H1 (cell line): ENCODE results near the gene DDX31.

ENCODE experiments used
- ASH2L ChIP-seq: fragments of 200-600, 300-600 bp; sonication (generic); IDR thresholded peaks from one replicate; pipeline ENCODE4 v1.7.1; 2017; ENCODE audit warnings: low read length
- CTCF ChIP-seq, 3 experiments: IDR thresholded peaks; 1 replicate in 2 of 3; 2 replicates in 1 of 3; pipeline versions ENCODE4 v1.5.1 to v1.6.1; 2011; ENCODE audit warnings: low read length in 3 of 3, mild to moderate bottlenecking in 3 of 3, inconsistent platforms in 2 of 3, low read depth in 1 of 3, moderate library complexity in 1 of 3; ENCODE audit not compliant: insufficient read depth in 1 of 3; ENCODE audit errors: control extremely low read depth in 1 of 3
- EP300 ChIP-seq, 2 experiments: IDR thresholded peaks; 1 replicate in 1 of 2; 2 replicates in 1 of 2; pipeline ENCODE4 v1.6.1; 2011 to 2012; ENCODE audit warnings: low read depth in 2 of 2, low read length in 2 of 2, mild to moderate bottlenecking in 2 of 2, borderline replicate concordance in 1 of 2, inconsistent platforms in 1 of 2, moderate library complexity in 1 of 2
- EZH2 ChIP-seq: fragments of 200-600 bp; sonication (generic); IDR thresholded peaks from 2 replicates; pipeline ENCODE4 v1.7.1; 2012; ENCODE audit warnings: low read depth, mild to moderate bottlenecking, moderate library complexity, low read length, inconsistent platforms; ENCODE audit not compliant: severe bottlenecking
- FOSL1 ChIP-seq: IDR thresholded peaks from 2 replicates; pipeline ENCODE4 v1.6.1; 2011; ENCODE audit warnings: mild to moderate bottlenecking, low read depth, low read length, moderate library complexity; ENCODE audit not compliant: insufficient read depth
- NRF1 ChIP-seq: IDR thresholded peaks from 2 replicates; pipeline ENCODE4 v1.6.1; 2011; ENCODE audit warnings: mild to moderate bottlenecking, low read depth, low read length, improper control_type of control experiment
- POLR2A ChIP-seq, 2 experiments: IDR thresholded peaks; 1 replicate in 1 of 2; 2 replicates in 1 of 2; pipeline ENCODE4 v1.6.1; 2011; ENCODE audit warnings: low read depth in 2 of 2, low read length in 2 of 2, mild to moderate bottlenecking in 2 of 2; ENCODE audit errors: control extremely low read depth in 1 of 2
- POLR2AphosphoS5 ChIP-seq: IDR thresholded peaks from 2 replicates; pipeline ENCODE4 v1.6.1; 2011; ENCODE audit warnings: low read depth, low read length
- RAD21 ChIP-seq, 2 experiments: IDR thresholded peaks in 1 of 2; conservative IDR thresholded peaks in 1 of 2; 2 replicates each; pipeline ENCODE4 v1.6.1; 2011; ENCODE audit warnings: low read depth in 2 of 2, low read length in 2 of 2, improper control_type of control experiment in 1 of 2, inconsistent platforms in 1 of 2, mild to moderate bottlenecking in 1 of 2, moderate library complexity in 1 of 2
- SIN3A ChIP-seq, 2 experiments: IDR thresholded peaks in 1 of 2; conservative IDR thresholded peaks in 1 of 2; 2 replicates each; pipeline ENCODE4 v1.6.1; 2011 to 2012; ENCODE audit warnings: low read length in 2 of 2, improper control_type of control experiment in 1 of 2, low read depth in 1 of 2, mild to moderate bottlenecking in 1 of 2
- SRF ChIP-seq: IDR thresholded peaks from 2 replicates; pipeline ENCODE4 v1.6.1; 2011; ENCODE audit warnings: mild to moderate bottlenecking, low read depth, low read length, moderate library complexity
- TAF1 ChIP-seq: IDR thresholded peaks from 2 replicates; pipeline ENCODE4 v1.6.1; 2011; ENCODE audit warnings: mild to moderate bottlenecking, low read depth, low read length
- YY1 ChIP-seq: IDR thresholded peaks from 2 replicates; pipeline ENCODE4 v1.6.1; 2011; ENCODE audit warnings: low read depth, mild to moderate bottlenecking, low read length
- ZNF274 ChIP-seq: IDR thresholded peaks from 2 replicates; pipeline ENCODE4 v1.7.0; 2012; ENCODE audit warnings: low read length, borderline replicate concordance; ENCODE audit errors: extremely low read depth

GRCh38 chr9:132638240-132638639, 31.5 kb downstream of the DDX31 start:
- TF ChIP-seq FOSL1 (no peak), ASH2L (no peak), NRF1 (no peak), ZNF274 (no peak), POLR2A (IDR thresholded peaks at IDR 0.05; ENCODE audit: control extremely low read depth in 1 of 2, low read depth in 2 of 2, low read length in 2 of 2) (no peak), YY1 (no peak), SRF (no peak), EP300 (IDR thresholded peaks at IDR 0.05; ENCODE audit: borderline replicate concordance in 1 of 2, low read depth in 2 of 2, low read length in 2 of 2) (no peak), EZH2 (no peak), SIN3A (conservative IDR thresholded peaks at IDR 0.05 in 1 of 2, IDR thresholded peaks at IDR 0.05 in 1 of 2; ENCODE audit: low read depth in 1 of 2, low read length in 2 of 2) (no peak), RAD21 (IDR thresholded peaks at IDR 0.05 in 1 of 2, conservative IDR thresholded peaks at IDR 0.05 in 1 of 2; ENCODE audit: low read depth in 2 of 2, low read length in 2 of 2) (no peak), POLR2AphosphoS5 (no peak), CTCF (IDR thresholded peaks at IDR 0.05; ENCODE audit: control extremely low read depth in 1 of 3, insufficient read depth in 1 of 3, low read depth in 1 of 3, low read length in 3 of 3) (no peak), TAF1 (no peak)
